GM19351 (cell line): Measurements from ENCODE around the gene ATF6.

Experiments
- ATAC-seq: cut with Tn5 transposase; IDR thresholded peaks from one replicate; pipeline ENCODE4 v1.9.1; 2021; ENCODE audit warnings: mild to moderate bottlenecking, moderate library complexity; ENCODE audit not compliant: unreplicated experiment

ATF6 gene

DNA sequence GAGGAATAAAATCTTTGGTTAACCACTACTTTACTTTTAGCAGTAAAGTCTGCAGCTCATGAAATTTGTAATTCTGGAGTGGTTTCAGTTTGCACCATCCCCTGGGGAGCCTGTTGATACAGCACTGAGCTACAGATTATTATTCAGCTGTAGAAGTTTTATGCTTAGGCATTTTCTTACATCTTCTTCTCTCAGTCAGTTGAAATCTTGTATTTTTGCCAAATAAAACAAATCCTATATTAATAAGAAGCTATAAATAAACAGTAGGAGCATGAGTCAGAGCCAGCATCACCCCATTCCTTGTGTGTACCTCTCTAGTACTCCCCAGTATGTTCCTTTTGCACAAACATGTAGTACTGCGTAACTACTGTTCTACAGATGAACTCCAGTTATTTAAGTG is 118.9 kb downstream of the ATF6 start:
- ATAC-seq = no peak

DNA sequence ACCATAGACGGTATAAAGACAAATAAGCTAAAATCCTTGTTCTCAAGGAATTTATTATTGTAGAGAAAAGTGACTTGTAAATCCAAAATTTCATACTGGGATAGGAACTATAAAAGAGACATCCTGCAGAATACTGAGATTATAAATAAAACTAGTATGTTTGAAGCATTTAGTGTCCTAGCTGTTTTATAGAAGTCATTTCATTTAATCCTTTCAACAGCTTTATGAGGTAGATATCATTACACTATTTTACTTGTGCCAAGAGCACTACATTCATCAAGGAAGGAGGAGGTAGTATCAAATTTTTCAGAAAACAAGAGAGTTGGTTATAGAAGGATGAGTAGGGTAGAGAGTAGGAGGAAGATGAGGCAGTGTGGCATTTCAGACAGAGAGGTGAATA is 119.6 kb downstream of the ATF6 start:
- ATAC-seq = no peak

GRCh38 chr1:161886589-161886988 is 120.5 kb downstream of the ATF6 start:
- no peak for ATAC-seq

GRCh38 chr1:161887730-161888287 is 121.7 kb downstream of the ATF6 start:
- no peak for ATAC-seq

- no peak for ATAC-seq
Measured at GRCh38 chr1:161890574-161890973, 124.5 kb downstream of the ATF6 start.

DNA sequence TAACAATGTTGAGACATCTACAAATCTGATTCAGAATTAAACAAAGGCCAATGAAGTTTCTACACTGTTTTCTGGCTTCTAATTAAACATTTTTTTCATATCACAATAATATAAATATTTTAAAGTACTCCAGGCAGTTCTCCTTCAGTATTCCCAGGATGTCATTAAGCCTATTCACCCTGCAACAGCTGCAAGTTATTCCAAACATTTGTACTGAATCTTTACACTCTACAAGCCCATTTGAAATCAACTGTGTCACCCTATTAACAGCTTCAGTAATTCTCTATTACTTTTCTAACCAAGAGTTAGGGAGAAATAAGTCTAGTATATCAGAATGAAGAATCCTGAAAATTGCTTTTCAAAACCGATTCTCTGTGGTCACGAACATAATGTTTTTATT is 133.0 kb downstream of the ATF6 start:
- no peak for ATAC-seq

DNA sequence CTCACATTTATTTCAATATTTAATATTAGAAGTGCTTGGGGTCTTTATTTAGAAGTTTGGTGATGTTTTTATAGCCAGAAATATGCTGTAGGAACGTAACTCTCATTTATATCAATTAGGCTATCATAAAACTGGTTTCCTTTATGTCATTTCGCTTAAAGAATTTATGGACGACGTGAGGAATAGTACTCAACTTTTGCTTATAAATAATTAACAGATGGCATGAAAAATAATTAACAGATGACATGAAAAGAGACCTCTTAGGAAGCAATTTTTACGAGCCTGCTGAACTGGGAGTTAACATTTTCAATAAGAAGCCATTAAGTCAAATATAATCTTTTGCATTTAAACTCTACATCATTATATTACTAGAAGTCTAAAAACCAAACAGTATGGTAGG is 134.0 kb downstream of the ATF6 start:
- ATAC-seq = no peak

DNA sequence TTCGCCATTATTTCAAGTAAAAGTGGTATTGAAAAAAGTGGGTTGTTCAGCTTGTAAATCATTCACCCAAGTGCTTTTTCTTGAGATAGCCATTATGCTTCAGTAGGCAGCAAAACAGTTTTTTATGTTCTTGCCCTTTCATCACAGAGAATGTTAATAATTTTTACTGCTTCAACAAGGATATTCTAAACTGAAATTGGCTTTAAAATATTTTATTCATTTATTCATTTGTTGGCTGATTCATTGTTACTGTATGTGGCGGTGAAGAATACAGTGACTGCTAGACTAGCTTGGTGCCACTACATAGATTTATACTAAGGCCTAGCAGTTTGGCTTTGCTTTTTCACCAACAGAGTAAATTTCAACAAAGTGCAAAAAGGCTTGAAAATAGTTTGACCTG is 136.1 kb downstream of the ATF6 start:
- no peak for ATAC-seq

DNA sequence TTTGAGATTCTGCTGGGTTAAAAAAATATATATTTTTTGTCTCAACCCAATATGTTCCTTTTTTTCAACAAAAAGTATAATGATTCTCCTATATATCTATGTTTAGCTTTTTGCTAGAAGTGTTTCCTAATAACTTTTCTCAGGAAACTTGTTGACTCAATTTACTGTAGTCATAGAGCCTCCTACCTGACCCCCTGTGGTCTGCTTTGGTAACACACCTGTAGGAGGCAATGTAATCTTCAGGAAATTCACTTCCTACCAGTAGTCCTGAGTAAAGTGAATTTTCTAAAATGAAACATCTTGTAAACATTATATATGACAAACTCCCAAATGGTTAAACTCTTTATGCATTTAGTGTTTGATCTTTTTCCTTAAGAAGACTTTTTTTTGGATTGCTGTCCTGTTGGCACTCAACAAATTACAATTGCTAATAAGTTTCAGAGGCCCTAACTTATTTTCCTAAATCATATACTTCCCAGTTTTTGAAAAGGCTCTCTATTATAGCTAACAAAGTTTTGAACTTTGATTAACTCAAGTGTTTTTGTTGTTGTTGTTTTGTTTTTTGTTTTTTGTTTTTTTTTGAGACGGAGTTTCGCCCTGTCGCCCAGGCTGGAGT is 139.3 kb downstream of the ATF6 start:
- ATAC-seq = peak; percentile 65

DNA sequence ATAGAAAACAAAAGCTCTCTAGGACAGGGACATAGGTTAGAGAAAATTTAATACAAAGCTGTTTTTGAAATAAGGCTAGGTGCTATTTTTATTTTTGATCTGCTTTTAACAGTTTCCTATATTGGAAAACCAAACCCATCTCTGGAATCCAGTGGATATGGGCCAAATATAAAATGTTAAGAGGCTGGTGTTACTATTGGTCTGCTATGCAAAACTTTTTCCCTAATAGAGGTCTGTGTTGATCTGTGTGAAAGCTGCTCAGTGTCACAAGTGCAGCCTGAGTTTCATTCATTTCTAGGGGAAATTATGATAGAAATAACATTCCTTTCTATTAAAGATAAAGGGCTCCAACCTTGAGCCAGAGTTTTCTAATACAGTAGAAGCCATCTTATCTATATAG is 141.1 kb downstream of the ATF6 start:
- ATAC-seq = no peak

GRCh38 chr1:161908264-161908663 is 142.1 kb downstream of the ATF6 start:
- no peak for ATAC-seq

GRCh38 chr1:161910604-161911003 is 144.5 kb downstream of the ATF6 start:
- no peak for ATAC-seq

- no peak for ATAC-seq
Measured at GRCh38 chr1:161913482-161914140, 147.5 kb downstream of the ATF6 start.

- no peak for ATAC-seq
Measured at GRCh38 chr1:161914595-161914994, 148.5 kb downstream of the ATF6 start.

DNA sequence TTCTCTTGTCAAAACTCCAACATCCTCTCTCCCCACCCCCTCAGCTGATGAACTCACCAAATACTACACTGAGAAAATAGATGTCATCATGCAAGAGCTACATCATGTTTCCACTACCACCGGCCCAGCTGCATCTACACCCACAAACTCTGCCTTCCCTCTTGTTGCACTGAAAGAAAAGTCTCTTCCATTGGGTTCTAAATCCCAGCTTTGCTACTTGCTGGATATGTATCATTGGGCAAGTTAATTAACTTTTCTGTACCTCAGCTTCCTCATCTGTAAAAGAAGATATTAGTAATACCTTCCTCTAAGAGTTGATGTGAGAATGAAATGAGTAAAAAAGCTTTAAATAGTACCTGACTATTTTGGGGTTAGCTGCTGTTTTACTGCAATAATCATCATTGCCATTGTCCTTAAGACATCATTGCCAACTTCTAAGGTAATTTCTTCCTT is 149.0 kb downstream of the ATF6 start:
- peak; percentile 87 for ATAC-seq

- no peak for ATAC-seq
Measured at GRCh38 chr1:161915978-161916377, 149.9 kb downstream of the ATF6 start.

- ATAC-seq = no peak
Measured at GRCh38 chr1:161919229-161919628, 153.1 kb downstream of the ATF6 start.

DNA sequence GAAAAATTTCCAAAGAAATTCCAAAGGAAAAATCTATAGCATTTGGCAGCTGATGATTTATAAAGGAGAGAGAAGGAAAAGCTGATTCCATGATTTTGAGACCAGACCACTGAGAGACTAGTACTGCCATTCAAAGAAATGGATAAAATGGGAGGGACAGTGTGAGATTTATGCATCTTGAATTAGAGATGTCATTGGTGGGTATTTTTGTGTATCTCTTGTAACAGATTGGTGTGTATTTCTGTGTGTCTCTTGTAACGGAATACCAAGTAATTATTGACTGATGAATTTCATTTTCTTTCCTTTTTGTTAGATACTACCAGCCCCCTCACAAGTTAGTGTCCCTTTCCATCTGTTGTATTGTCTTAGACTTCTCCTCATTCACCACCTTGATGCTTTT is 155.4 kb downstream of the ATF6 start:
- ATAC-seq = no peak

- no peak for ATAC-seq
Measured at GRCh38 chr1:161921990-161922389, 155.9 kb downstream of the ATF6 start.

DNA sequence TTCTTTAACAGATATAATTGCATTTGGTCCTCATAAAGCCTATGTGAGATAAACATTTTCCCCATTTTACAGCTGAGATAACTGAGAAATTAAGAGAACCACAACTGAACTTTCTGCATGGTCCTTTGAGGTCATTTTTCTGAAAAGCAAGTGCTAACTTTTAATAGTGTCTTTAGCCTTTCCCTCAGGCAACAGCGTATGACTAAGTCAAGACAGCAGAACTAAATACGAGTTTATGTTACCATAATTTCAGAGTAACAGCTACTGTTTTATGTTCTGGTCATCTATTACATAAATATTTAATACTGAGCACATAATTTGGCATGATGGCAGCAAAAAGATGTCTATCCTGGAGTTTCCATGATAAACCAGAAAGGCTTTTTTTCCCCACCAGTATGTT is 161.9 kb downstream of the ATF6 start:
- ATAC-seq = no peak

DNA sequence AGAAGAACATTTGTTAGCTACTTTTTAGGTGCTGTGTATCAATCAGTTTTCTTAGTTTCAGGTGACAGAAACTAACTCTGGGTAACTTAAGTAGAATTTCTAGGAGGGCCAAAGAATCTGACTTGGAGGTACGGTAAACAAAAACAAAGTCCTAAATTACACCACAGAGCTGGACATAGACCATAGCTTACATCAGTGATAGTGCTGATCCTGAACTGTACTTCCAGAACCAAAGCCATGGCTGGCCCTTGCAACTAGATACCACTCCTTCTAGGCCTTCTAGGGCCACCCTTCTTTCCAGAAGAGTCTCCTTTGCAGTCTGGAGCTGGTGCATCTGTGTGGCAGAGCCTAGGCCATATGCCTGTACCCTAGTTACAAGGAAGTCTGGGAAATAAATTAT is 163.0 kb downstream of the ATF6 start:
- no peak for ATAC-seq

DNA sequence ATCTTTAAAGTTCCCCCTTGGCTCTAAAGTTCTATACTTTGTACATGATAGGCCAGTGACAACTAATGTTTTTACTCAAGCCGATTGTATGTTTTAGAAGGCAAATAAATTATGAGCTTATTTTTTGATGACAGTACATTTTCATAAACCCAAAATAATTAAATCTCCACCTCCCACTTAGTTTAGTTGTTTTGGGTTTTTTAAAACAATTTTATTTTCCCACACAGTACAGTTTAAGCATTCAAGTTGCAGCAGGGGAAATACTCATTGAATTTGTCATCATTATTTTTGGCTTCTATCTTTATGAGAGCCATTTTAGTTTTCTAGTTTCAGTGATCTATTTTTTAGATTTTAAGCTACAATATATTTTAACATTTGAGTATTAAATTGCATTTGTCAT is 163.9 kb downstream of the ATF6 start:
- no peak for ATAC-seq

GRCh38 chr1:161932668-161933067 is 166.5 kb downstream of the ATF6 start:
- ATAC-seq = no peak
